ENCODE measurements around the gene SIGLECL1.

Gene SIGLECL1

GRCh38 chr19:51252306-51253079 is 1.6 kb downstream of the SIGLECL1 start:
- H3K4me3 ChIP-seq (replicated peaks; ENCODE audit: low read depth, low read length), result no peak overlapping the region
- TF ChIP-seq CTCF (IDR thresholded peaks at IDR 0.05; ENCODE audit: low read length, missing control alignments), result no peak
- DNase-seq (ENCODE audit: low read depth), result no peak

GRCh38 chr19:51253088-51253806 is 2.4 kb downstream of the SIGLECL1 start:
- DNase-seq (ENCODE audit: low read depth), result no peak
- TF ChIP-seq CTCF (IDR thresholded peaks at IDR 0.05; ENCODE audit: low read length, missing control alignments), result no peak

GRCh38 chr19:51256155-51256625 is 5.3 kb downstream of the SIGLECL1 start:
- no peak overlapping the region for H3K4me3 ChIP-seq (replicated peaks; ENCODE audit: low read depth, low read length)
- no peak for DNase-seq (ENCODE audit: low read depth)
- no peak for TF ChIP-seq CTCF (IDR thresholded peaks at IDR 0.05; ENCODE audit: low read length, missing control alignments)

More at GRCh38 chr19:51253088-51253806, 2.4 kb downstream of the SIGLECL1 start:
- H3K4me3 ChIP-seq (replicated peaks; ENCODE audit: low read depth, low read length), result no peak overlapping the region

GRCh38 chr19:51257471-51257870 is 6.6 kb downstream of the SIGLECL1 start:
- no peak overlapping the region for H3K4me3 ChIP-seq (replicated peaks; ENCODE audit: low read depth, low read length)
- no peak for DNase-seq (ENCODE audit: low read depth)
- no peak for TF ChIP-seq CTCF (IDR thresholded peaks at IDR 0.05; ENCODE audit: low read length, missing control alignments)

GRCh38 chr19:51258165-51259160 is 7.6 kb downstream of the SIGLECL1 start:
- TF ChIP-seq CTCF (IDR thresholded peaks at IDR 0.05; ENCODE audit: low read length, missing control alignments), result no peak
- no peak for DNase-seq (ENCODE audit: low read depth)
- no peak overlapping the region for H3K4me3 ChIP-seq (replicated peaks; ENCODE audit: low read depth, low read length)

Data from fibroblast of pulmonary artery (primary cell).